Superior temporal gyrus (tissue), 1 donor: Measurements from ENCODE around the gene INTS4.
A peak's percentile ranks its signal among the peaks of the same experiment; 100 is the strongest.
"Not testable (repeated sequence)": the region's sequence is repeated elsewhere in the genome, so short reads cannot be mapped to it uniquely, and the experiment has no call there.

ENCODE experiments used
- DNase-seq: peaks from one replicate; pipeline ENCODE4 v3.0.0-alpha.2; 2016; ENCODE audit errors: extremely low spot score

The INTS4 gene, protein sequence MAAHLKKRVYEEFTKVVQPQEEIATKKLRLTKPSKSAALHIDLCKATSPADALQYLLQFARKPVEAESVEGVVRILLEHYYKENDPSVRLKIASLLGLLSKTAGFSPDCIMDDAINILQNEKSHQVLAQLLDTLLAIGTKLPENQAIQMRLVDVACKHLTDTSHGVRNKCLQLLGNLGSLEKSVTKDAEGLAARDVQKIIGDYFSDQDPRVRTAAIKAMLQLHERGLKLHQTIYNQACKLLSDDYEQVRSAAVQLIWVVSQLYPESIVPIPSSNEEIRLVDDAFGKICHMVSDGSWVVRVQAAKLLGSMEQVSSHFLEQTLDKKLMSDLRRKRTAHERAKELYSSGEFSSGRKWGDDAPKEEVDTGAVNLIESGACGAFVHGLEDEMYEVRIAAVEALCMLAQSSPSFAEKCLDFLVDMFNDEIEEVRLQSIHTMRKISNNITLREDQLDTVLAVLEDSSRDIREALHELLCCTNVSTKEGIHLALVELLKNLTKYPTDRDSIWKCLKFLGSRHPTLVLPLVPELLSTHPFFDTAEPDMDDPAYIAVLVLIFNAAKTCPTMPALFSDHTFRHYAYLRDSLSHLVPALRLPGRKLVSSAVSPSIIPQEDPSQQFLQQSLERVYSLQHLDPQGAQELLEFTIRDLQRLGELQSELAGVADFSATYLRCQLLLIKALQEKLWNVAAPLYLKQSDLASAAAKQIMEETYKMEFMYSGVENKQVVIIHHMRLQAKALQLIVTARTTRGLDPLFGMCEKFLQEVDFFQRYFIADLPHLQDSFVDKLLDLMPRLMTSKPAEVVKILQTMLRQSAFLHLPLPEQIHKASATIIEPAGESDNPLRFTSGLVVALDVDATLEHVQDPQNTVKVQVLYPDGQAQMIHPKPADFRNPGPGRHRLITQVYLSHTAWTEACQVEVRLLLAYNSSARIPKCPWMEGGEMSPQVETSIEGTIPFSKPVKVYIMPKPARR

DNA sequence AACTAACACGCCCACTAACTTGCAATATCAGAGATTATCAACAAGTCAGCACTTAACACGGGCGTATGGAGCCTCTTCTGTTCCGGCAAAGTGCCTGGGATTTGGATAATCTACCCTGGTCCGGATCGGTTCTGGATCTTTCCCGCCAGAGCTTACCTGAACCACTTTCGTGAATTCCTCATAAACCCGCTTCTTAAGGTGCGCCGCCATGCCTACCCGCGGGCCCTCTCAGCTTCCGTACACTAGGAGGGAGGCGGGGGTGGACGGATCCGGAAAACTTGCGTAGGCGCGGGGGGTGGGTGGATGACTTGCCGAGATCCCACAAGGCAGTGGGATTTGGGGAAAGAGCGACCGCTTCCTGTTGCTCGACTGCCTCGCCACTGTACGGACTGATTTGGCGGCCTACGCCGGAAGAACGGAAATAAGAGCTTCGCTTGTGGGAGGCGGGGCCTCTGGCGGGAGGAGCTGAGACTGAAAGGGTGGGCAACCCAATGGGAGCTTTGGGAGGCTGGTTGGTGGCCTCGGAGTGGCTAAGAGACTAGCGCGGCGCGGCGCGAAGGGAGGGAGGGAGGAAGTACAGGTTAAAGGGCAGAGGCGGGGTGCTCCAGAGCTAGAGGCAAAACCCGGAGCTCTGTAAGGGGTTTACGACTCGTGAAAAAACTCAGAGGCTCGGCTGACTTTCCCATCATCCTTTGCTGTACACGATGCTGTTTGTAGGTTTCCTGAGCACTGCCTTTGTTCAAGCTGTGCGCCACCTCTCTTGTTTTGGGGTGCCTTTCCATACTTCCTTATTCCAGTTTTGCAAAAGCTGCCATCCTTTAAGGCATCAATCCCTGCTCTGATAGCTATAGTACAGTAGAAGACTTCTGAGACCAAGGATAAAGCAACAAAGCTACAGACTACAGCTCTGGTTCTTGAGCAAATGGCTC, at the start of gene INTS4:
Gene INTS4, minus strand, starts transcription at position 235 of the 929 bp plus-strand sequence. Its CDS starts 25 bp downstream, at position 210.
- peak; percentile 100 for DNase-seq

DNA sequence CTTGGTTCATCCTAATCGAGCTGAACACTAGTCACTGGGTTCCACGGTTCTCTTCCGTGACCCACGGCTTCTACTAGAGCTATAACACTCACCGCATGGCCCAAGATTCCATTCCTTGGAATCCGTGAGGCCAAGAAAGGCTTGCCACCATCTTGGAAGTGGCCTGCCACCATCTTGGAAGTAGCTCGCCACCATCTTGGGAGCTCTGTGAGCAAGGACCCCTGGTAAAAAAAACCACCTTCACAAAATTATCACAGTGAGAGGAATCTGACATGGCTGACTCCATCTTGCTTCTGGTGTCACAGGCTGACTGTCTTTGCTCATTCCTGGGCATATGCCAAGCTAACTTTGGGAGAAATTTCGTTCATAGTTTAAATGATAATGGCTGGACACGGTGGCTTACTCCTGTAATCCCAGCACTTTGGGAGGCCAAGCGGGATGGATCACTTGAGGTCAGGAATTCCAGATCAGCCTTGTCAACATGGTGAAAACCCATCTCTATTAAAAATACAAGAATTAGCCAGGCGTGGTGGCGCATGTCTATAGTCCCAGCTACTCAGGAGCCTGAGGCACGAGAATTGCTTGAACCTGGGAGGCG, 47.5 kb upstream of the INTS4 start:
- DNase-seq, result no peak

GRCh38 chr11:78041380-78041719, 46.9 kb upstream of the INTS4 start:
- not testable (repeated sequence) for DNase-seq

DNA sequence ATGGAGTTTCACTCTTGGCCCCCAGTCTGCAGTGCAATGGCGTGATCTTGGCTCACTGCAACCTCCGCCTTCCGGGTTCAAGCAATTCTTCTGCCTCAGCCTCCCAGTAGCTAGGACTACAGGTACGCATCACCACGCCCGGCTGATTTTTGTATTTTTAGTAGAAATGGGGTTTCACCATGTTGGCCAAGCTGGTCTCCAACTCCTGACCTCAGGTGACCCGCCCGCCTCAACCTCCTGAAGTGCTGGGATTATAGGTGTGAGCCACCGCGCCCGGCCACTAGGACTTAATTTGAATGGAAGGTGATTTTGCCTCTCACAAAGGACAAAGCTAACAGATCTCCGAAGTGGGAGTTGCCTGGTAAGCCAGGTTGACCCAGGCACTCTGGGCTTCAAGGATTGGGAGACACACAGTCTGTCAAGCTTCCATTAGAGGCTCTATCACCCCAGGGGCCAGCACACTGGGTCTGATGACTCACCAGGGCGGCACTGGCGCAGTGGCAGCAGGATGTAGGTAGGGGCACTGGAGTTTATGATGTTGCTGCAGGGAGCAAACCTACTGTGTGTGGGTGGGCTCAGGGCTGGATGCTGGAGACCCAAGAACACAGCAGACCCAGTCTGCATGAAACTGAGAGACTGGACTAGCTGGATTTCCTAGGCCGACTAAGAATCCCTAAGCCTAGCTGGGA, 46.4 kb upstream of the INTS4 start:
- DNase-seq, result no peak

DNA sequence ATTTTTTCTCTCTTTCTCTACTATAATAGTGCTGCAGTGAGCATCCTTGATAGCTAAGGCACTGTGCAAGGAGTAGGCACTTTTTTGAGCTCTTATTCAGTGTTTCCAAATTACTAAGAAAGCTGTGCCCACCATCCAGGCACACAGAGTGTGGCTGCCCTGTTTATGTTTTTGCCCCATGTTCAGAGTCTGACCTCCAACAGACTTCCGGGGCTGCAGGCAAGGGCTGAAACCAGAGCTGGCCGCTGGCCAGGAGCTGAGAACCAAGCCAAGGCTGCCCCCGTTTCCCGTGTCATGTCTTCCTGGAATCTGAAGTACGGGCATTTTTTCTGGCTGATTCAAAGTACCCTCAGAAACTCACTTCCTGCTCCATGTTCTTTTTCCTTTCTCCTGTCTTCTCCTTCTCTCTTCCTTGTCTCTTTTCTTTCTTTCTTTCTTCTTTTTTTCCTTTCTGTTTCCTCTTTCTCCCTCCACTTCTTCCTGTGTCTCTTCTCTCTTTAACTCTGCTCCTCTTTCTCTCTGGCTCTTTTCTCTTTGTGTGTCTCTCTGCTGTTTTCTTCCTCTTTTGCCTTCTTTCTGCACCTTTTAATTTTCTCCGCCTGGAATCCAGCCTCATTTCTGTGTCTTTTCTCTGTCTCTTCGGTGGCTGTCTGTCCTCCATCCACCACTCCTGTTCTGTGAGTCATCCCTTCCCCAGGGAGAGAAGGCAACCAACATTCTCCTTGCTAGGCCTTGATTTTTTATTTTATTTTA, 45.6 kb upstream of the INTS4 start:
- DNase-seq, result peak; percentile 52

DNA sequence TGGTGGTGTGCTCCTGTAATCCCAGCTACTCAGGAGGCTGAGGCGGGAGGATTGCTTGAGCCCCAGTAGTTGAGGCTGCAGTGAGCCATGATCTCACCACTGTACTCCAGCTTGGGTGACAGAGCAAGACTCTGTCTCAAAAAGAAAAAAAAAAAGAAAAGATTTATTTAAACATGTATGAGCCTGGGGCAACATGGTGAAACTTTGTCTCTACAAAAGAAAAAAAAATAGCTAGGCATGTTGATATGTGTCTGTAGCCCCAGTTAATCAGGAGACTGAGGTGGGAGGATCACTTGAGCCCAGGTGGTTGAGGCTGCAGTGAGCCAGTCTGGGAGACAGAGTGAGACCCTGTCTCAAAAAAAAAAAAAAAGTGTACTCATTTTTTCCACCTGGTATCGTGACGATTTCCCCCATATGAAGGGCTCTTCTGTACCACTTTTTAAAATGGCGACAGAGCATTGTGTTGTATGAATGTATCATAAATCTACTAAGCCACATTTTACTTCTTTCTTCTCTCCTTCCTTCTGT, 45.0 kb upstream of the INTS4 start:
- DNase-seq, result no peak

GRCh38 chr11:78038697-78039313, 44.3 kb upstream of the INTS4 start:
- DNase-seq, result no peak

DNA sequence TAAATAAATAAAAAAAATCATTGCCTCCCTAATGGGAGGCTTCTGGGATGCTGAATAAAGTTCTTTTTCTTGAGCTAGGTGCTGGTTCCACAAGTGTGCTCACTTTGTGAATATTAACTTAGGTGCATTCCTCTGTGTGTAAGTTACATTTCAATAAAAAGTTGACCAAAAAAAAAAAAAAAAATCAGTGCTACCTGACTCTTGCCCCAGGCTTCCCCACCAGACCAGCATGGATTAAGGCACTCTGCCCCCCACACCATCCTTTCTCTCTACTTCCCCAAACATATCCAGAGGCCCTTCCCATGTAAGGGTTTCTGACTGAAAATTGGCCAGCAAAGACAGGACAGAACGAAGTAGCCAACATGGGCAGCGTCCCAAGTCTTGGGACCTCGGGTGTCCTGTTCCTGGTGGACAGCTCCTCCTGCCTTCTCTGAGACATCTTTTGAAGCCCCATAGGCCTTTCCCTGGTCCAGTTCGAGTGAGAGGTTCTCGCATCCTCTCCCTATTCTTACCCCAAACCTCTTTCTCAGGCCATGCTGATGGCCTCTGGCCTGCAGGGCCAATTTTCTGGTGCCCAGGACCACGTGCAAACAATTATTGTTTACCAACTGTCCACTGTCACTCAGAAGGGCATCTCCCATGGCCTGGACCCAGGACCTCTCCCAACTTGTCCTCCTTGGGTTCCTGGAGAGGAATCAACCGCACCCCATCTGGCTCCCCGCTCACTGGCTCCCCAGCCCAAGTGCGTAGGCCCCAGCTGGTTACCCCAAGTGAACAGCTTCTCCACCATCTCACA, 43.6 kb upstream of the INTS4 start:
- no peak for DNase-seq

DNA sequence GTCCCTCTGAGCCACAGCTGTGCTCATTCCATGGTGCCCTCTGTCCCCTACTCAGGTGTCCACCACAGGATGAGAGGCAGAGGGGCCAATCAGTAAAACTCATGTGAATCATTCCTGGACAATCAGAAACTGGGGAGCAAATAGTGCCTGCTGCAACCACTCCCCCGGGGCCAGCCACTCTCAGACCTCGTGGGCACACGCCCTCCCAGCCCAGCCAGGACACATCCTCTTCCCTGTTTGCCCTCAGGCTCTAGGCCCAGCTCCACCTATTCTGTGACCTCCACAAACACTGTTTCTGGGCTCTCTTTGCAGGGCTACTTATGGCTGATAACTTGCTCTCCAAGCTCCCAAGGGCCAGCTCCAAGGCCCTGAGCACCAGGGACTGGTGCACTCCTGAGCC, 42.6 kb upstream of the INTS4 start:
- DNase-seq, result no peak

GRCh38 chr11:78036313-78036712, 41.8 kb upstream of the INTS4 start:
- DNase-seq, result no peak

DNA sequence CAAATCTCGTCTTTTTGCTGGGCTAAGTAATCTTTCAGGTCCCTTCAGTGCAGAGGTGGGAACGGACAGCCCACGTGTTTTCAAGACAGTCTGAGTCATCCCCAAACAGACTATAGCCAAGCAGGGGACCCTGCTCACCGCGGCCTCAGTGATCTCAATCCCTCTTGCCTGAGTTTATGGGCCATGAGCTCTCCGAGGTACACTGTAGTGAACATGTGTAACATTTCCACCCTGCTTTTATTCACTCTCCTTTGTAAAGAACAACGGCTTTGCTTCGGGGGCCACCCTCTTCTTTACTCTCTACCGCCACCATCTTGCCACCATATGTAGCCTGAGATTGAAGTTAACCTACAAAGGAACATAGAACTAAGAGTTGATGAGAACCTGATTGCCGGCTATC, 40.2 kb upstream of the INTS4 start:
- DNase-seq, result no peak

DNA sequence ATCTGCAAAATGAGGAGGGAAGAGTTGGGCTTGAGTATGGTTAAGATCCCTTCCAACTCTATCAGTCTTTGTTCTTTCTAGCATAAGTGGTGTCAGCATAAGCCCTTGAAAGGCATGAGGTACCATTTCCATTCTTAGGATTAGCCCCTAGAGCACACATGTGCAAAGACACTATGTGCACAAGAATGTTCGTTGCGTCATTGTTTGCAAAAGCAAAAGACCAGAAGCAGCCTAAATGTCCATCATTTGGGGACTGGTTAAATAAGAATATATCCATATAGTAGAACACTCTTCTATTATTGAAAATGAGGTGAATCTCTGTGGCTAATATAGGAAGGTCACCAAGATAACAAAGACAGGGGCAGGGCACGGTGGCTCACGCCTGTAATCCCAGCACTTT, 38.6 kb upstream of the INTS4 start:
- DNase-seq, result no peak

DNA sequence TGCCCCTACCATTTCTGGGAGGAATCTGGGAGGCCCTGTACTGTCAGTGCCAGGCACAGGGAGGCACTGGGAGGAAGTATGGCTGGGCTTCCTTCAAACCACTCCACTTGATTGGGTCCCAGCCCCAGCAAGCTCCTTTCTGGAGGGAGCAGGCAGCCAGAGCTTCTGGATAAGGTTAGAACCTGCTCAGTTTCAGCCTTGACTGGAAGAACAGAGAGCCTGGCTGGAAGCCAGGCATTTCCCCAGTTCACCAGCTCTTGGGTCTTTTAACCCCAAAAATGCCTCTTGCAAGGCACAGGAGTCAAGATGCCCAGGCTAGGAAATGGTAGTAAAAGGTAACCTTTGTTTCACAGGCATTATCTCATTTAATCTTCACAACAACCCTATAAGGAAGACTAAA, 37.6 kb upstream of the INTS4 start:
- DNase-seq, result no peak

DNA sequence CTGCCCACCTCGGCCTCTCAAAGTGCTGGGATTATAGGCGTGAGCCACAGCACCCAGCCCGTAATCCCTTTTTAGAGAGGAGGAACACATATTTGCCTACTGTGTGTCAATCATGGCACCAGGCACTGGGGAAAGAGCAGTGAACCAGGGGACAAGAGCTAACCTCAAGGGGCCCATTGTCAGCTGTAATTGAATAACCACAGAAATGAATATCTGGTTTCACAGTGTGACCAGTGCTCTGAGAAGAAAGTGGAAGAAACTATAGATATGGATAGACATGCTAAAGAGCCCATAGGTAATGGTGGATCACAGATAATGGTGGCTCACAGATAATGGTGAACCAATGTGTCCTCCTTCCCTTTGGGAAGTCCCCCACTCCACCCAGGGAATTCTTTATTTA, 37.2 kb upstream of the INTS4 start:
- no peak for DNase-seq

- peak; percentile 97 for DNase-seq
Measured at GRCh38 chr11:78030429-78031325, 36.2 kb upstream of the INTS4 start.

GRCh38 chr11:78028423-78028822, 34.0 kb upstream of the INTS4 start:
- not testable (repeated sequence) for DNase-seq

GRCh38 chr11:78027759-78028158, 33.3 kb upstream of the INTS4 start:
- no peak for DNase-seq
